GM19455 (cell line): Measurements from ENCODE around the gene MSRB3.
"Not testable (repeated sequence)": the region's sequence is repeated elsewhere in the genome, so short reads cannot be mapped to it uniquely, and the experiment has no call there.

Source experiments
- ATAC-seq: cut with Tn5 transposase; IDR thresholded peaks from one replicate; pipeline ENCODE4 v1.9.1; 2021; ENCODE audit not compliant: unreplicated experiment

The MSRB3 gene

DNA sequence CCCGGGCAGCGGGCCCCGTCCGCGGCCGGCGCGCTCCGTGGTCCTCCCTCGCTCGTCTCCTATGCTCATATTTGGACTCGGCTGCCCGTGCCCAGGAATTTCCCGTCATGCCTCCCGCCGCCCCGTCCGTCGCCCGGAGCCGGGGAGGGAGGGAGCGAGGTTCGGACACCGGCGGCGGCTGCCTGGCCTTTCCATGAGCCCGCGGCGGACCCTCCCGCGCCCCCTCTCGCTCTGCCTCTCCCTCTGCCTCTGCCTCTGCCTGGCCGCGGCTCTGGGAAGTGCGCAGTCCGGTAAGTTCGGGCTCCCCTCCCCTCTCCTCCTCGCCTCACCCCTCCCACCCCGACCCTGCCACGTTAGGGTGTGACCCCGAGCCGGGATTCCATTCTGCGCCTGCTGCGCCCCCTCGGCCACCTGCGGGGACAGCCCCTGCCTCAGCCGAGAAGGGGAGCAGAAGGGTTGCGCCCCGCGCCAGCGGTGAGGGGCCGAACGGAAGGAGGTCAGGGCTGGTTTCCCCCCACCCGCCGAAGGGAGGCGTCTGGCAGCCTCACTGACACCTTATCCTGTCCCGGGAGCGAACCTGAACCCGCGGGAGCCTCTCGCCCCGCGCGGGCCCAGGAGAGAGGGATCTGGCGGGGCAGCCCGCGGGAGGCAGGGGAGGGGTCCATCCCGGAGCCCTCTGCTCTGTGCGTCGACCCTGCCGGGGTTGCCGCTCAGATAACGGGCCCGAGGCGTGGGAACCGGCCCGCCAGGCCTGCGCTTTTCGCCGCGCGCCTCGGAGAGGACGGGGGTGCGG, at the start of gene MSRB3:
TSS of gene MSRB3 (plus strand) at position 108 of the 793 bp plus-strand sequence. CDS start 29,897 bp downstream, outside the sequence.
- ATAC-seq = peak; percentile 60

DNA sequence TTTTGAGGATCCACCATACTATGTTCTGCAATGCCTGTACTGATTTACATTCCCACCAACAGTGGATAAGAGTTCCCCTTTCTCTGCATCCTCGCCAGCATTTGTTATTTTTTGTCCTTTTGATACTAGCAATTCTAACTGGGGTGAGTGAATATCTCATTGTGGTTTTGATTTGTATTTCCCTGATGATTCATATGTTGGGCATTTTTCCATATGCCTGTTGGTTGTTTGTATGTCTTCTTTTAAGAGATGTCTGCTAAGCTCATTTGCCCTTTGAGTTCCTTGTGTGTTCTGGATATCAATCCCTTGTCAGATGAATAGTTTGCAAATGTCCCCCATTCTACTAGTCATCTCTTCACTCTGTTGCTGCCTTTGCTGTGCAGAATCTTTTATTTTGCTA, 49.0 kb upstream of the MSRB3 start:
- no peak for ATAC-seq

DNA sequence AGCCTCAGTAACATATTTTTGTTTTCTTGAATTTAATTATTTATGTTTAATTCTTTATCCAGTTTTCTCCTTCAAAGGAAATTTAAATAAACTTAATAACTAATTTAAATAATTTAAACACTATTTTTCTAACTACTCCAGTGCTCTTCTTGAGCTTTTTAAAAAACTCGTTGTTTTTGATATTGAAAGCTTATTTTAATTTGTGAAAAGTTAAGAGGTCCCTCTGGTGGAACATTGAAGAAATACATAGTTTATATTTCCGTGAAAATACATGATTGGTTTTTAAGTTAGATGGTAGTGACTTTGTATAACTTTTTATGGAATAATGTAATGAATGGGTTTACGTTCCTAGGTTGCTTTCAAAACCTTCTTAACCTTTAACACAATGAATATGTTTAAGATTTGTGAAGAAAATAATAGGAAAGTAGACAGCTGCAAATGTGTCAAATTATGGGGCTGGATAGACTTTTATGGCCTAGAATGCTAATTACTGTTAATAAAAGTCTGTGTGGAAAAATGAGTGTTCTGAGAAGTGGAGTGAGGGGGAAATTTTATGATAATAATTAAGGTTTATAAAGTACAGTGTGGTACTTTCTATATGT, 45.9 kb upstream of the MSRB3 start:
- no peak for ATAC-seq

DNA sequence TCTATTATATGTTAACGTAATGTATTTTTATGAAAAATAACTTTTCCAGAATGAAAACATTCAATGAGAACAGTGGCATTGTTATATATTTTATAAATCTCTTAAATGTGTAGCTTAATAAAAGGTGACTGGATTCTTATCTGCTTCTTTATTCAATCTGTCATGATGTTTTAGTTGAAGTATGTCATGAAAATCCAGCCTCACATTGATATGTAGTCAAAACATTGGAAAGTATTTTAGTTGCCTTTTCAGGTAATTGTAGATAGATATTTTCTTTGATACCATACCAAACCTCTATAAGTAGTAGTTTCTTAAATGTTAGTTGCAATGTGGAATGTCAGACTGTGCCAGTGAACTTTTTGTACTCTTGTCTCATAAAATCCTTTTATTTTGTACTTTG, 41.3 kb upstream of the MSRB3 start:
- ATAC-seq = no peak

DNA sequence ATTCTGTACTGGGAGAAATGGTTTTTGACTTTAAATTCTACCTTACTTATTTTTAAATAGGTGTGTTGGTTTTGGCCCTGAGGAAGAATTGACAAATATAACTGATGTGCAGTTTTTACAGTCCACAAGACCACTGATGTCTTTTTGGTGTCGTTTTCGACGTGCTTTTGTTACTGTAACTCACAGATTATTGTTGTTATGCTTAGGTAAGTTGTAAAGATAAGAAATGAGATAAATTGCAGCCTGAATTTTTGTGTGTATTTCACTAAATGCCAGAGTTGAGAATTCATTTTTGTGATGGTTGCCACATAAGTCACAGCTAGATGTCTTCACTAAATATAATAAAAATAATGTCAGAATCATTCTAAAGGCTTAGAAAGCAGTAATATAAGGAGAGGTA, 39.9 kb upstream of the MSRB3 start:
- no peak for ATAC-seq

DNA sequence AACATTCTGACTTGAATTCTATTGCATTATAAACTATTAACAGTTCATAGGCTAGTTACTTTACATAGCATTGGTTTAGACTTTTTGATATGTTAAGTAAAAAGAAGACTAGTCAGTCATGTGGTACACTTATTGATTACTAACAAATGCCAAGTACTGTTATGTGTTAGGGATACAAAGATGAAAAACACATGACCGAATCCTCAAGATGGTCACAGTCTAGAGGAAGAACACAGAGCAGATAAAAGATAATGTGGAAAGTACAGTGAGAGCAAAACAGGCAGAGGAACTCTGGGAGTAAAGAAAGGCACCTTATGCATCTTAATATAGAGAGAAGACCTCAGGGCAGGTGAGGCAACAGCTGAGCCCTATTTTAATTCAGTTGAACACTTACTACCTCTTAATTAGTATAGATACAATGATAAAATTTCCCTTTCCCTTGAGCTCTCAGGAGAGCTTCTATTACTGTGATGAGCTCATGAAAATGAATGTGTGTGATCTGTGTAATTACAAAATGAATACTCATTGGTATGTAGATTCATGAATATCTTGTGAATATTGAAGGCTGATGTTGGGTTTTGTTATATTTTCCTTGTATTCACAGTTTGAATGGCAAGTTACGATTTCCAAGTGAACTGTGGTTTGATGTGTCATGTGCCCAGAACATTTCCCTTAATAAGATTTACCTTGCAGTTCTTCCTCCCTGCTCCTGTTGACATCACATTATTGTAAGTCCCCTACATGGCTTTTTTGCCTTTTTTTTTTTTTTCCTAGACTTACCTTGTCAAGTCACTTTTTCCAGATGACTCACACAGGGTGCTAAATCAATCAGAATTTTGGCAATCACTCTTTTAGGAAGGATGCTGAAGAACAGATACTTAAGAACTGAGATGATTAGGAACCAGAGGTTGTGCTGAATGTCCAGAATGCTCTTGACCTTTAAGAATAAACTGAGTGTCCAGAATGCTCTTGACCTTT, 29.5 kb upstream of the MSRB3 start:
- ATAC-seq = no peak

DNA sequence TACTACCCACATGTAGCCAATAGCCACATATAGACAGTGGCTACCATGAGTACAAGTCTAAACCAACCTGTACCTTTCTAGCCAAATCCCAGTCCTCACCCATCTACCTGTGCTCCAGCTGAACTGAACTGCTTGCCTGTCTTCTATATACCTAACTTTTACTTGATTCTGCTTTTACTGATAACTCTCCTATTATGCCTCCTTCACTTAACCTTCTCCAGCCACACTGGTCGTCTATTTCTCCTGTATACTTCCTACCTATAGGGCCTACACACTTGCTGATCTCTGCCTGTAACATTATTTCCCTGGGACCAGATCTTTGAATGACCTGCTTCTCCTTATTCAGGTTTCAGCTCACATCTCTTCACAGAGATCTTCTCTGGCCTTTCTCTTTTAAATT, 26.0 kb upstream of the MSRB3 start:
- ATAC-seq = no peak

DNA sequence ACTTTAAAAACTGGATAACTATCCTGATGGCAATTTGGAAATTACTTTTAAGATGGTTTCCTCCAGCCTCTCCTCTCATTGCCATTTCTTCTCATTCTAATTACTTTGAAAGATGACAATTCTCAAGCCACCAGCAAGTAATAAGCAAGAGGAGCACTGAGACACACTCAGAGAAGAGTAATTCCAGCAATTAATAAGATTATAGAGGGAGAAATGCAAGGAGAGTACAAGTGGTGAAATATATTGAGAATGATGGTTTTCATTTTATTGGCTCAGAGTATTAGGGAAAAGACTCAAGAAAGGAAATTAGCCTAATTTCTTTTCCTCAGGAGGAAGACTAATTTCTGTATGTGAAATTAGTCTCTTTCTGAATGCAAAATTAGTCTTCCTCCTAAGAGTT, 20.5 kb upstream of the MSRB3 start:
- no peak for ATAC-seq

DNA sequence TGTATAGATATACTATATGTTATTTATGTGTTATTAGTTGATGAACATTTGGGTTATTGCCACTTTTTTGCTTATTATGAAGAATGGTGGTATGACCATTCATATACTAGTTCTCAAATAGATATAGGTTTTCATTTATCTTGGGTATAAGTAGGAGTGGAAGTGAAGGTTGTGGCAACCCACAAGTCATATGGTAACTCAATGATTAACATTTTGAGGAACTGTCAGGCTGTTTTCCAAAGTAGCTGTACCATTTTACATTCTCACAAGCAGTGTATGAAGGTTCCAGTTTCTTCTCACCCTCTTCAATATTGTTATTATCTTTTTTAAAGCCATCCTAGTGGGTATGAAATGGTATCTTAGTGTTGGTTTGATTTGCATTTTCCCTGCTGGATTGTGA, 19.0 kb upstream of the MSRB3 start:
- no peak for ATAC-seq

DNA sequence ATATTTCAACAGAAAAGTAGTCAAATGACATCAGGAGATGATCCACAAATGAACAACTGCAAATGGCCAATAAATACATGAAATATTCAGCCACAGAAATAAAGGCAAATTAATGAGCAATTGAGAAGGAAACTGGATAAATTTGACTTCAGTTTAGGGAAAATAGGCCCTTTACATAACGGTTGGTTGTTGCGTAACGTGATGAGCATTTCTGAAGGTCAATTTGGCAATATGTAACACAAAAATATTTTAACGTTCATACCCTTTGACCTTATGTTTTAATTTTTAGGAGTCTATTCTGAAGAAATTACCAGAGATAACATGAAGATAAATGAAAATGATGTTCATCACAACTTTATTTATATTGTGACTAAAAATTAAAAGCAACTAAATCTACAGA, 14.7 kb upstream of the MSRB3 start:
- no peak for ATAC-seq

DNA sequence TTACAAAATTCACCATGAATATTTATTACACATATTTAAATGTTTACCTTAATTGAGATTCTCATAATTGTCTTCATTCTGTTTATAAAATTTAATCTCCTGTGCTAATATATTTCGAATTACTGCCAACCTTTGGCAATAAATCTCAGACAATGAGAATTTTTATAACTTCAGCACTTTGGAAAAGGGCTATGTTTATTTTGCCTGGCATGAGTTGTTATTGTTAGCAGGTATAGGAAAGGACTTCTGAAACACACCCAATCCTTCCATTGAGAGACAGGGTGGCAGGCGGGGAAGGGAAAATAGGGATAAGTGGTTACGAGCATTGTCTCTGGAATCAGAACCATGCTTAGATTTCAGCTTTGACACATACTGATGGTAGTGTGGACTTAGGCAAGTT, 12.1 kb upstream of the MSRB3 start:
- no peak for ATAC-seq

DNA sequence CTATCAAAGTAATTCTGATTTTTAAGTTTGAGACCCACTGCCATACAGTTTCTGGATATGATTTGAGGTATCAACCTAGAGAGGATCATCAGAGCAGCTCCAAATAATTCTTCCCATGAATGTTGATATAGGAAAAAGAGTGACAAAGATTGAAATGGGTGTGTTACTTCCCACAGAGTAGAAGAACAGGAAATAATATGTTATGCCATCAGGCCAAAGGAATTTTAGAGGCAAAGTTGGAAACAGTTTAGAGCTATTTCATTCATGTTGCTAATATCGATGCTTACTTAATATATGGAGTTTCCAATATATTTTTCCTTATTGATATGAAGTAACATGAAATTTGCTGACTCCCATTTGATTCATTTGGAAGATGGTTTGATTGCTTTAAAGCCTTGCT, 8.9 kb upstream of the MSRB3 start:
- no peak for ATAC-seq

DNA sequence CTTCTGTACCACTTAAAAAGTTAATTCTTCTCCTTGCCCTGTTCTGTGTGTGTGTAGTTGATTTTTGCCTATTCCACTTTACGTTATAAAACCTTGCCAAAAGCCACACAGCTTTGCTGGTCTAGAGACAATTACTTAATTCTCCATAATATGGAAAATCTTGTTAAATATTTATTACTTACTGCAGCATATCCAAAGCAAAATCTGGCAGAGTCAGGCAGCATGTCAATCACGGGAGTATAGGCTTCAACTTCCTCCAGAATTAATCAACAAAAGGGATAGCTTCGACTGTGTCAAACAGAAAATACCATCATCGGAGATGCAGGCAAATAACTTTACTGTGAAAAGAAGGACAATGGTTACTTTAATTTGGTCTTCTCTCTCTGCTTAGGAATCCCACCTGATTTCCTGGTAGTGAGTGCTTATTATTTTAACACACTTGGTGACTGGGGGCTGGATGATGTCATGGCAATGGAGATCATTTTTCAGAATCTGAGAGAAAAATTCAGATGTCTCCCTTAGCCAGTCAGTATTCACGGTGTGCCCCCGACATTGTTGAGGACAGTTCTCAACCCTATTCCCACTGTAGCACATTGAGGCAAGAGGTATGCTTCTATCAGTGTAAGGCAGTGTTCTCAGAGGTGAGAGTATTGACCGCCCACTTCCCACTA, 3.7 kb upstream of the MSRB3 start:
- ATAC-seq = no peak

DNA sequence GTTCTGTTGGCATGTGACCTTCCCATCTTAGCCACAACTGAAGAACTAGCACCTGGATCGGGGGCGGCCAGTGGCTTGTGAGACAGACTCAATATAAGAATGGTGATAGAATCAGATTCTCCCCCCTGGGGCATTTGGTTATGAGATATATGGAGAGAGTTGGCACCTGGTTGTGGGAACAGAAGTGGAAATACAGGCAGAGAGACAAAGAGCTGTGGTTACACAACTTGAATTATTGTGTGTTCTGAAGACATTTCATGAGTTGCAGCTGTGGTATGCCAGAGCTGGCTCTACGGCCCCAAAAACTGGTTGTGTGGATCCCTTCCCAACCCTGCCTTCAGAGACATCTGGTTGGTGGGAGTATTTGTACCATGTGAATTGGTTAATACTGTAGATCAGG, 2.9 kb upstream of the MSRB3 start:
- no peak for ATAC-seq

DNA sequence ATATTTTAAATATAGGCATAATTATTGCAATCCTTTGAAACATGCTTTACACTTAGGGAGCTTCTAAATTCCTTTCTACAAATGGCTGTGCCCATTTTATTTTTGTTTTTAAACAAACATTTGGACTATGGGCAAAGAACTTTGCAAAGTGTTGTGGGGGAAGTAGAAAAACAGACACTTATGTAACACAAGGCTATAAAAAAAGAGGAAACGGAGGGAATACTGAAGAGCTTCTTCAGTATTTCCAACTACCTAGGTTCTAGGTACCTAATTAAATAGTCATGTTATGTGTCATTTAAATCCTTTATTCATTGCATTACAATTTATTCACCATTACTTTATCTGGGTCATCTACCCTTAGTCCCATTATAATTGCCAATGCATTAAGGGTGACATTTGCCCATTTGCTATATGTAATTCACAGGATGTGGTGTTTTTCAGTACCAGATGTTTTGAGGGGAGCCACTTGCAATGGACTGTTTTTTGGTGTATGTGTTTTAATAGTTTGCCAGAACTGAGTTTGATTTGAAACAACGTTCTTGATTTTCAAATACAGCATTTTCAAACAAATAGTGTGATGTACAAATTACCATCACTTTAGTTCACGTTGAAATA, 1.5 kb upstream of the MSRB3 start:
- no peak for ATAC-seq

DNA sequence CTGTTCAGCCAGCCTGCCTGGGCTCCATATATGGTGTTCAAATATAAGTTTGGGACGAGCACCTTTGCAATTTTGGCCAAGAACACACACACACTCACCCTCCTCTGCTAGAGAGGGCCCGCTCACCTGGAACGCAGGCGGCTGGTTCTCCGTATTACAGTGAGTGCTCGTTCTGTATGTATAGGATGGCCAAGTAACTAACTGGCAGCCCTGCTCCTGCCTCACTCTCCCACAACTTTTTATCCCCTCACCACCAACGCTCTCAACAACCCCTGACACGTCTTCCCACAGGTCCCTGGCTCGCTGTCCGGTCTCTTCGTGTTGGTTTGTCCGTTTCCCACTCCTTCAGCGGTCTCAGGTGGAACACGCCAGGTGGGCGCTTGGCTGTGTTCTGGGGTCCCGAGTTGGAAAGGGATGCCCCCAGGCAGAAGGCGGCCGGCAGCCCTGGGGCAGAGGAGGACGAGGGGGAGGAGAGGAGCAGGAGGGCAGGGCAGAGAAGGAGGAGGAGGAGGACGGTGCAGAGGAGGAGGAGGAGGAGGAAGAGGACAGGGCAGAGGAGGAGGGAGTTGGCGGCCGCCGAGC, 398 bp upstream of the MSRB3 start:
- no peak for ATAC-seq

DNA sequence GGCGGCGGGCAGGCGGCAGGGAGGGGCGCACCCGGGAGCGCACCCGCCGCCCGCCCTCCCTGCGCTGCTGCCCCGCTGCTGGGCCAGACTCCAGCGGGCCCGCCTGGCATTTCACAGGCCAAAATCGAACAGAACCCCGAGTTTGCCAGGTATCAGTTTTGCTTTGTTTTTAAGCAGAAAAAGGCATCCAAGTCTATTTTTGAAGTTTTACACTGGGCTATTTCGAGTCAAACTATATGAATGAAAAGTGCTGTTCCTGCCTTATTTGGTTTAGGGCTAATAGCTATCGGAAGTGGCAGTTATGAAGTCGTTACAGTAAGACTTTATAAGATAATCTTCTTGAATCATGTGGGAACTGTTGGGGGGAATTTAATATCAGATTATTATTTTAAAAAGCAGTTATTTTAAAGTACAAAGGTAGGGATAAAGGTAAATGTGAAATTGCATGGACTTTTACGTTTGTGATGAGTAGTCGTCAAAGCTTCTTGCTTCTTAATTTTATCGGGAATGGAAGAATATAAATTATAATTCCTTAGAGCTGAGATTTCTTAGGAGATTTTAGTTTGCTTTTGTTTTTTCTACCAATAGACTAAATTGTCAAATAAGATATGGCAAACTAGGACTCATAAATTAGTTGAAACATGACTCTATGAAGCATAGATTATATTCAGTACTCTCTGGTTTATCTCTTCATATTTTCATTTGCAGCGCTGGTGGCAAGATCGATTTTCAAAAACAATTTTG, 1.1 kb downstream of the MSRB3 start:
- ATAC-seq = peak; percentile 28

DNA sequence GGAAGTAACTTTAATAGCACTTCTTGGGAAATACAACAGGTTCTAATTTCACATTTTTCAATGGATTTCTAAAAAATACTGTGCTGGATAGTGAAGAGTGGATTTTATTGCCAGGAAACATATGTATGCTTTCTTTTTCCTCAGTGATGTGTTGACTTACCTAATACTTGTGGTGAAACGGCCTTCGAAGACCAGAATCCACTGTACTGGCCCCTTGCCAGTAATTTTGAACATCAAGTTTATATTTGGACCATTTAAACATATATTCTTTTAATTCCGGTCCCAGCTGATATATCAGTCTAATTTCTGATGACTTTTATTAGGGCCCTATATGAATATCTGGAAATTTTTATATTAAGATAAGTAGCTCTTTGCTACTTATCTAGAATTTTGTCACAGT, 1.8 kb downstream of the MSRB3 start:
- ATAC-seq = no peak

DNA sequence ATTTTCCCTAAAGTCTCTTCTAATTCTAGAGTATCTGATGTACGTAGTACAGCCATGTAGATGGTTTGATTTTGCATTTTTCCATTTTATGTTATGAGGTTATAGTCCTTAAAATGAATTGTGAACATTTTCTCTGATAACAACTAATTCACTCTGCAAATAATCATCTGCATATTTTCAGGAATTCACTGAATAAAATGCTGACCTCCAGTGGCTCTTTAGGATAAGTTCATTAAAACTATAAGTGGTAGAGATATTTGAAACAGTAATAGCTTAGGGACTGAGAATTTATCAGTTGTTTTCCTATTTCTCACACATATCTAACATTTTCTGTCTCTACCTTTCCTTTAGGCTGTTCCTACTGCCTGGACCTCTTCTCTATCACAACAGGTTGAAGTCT, 4.4 kb downstream of the MSRB3 start:
- no peak for ATAC-seq

DNA sequence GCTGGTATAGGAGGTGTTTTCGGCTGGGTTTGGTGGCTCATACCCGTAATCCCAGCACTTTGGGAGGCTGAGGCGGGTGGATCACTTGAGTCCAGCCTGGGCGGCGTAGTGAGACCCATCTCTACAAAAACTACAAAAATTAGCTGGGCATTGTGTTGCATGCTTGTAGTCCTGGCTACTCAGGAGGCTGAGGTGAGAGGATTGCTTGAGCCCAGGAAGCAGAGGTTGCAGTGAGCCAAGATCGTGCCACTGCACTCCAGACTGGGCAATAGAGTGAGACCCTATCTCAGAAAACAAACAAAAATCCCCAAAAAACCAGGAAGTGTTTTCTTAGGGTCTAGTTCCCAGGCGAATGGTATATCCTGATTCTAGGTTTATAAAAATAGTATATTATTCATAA, 7.0 kb downstream of the MSRB3 start:
- ATAC-seq = not testable (repeated sequence)
